ENCODE results near the gene LCLAT1.
"Not testable (repeated sequence)": the region's sequence is repeated elsewhere in the genome, so short reads cannot be mapped to it uniquely, and the experiment has no call there.

LCLAT1 gene

GRCh38 chr2:30492619-30493018 is 45.6 kb downstream of the LCLAT1 start:
- no peaks in the 10 kb centered on the region for H3K27me3 ChIP-seq (ENCODE audit: control insufficient read depth, low read length)
- H3K79me2 ChIP-seq (ENCODE audit: control insufficient read depth, low read length) = peaks cover 52% of the 10 kb centered on the region
- no peaks in the 10 kb centered on the region for H4K20me1 ChIP-seq (ENCODE audit: control insufficient read depth, insufficient read depth, low read depth, low read length)
- no peak overlapping the region for H3K27ac ChIP-seq (ENCODE audit: low read depth, low read length)
- peaks cover 6% of the 10 kb centered on the region; the same call in 1 of the 2 replicates for H3K9me3 ChIP-seq (ENCODE audit: control insufficient read depth, insufficient read depth, low read length)
- no peaks in the 10 kb centered on the region for H3K9me2 ChIP-seq (replicated peaks; ENCODE audit: control insufficient read depth, low read length)
- H3K4me1 ChIP-seq (ENCODE audit: control insufficient read depth, low read length) = peaks cover 17% of the 10 kb centered on the region
- TF ChIP-seq CTCF (IDR thresholded peaks at IDR 0.05; ENCODE audit: low read depth, low read length, poor library complexity, severe bottlenecking) (no peak), EZH2phosphoT487 (IDR thresholded peaks at IDR 0.05; ENCODE audit: borderline replicate concordance, low read length) (no peak)
- no peak overlapping the region for H3K4me2 ChIP-seq (ENCODE audit: low read length)
- H3F3A ChIP-seq (ENCODE audit: control insufficient read depth, insufficient read depth) = no peaks in the 10 kb centered on the region
- H3K4me3 ChIP-seq (ENCODE audit: low read length) = no peak overlapping the region
- peaks cover 11% of the 10 kb centered on the region for H3K36me3 ChIP-seq (ENCODE audit: control insufficient read depth, low read length)

GRCh38 chr2:30493440-30493839 is 46.4 kb downstream of the LCLAT1 start:
- peaks cover 17% of the 10 kb centered on the region for H3K4me1 ChIP-seq (ENCODE audit: control insufficient read depth, low read length)
- no peaks in the 10 kb centered on the region for H3K27me3 ChIP-seq (ENCODE audit: control insufficient read depth, low read length)
- H4K20me1 ChIP-seq (ENCODE audit: control insufficient read depth, insufficient read depth, low read depth, low read length) = no peaks in the 10 kb centered on the region
- peaks cover 15% of the 10 kb centered on the region for H3K9me3 ChIP-seq (ENCODE audit: control insufficient read depth, insufficient read depth, low read length)
- TF ChIP-seq EZH2phosphoT487 (IDR thresholded peaks at IDR 0.05; ENCODE audit: borderline replicate concordance, low read length) (no peak), CTCF (IDR thresholded peaks at IDR 0.05; ENCODE audit: low read depth, low read length, poor library complexity, severe bottlenecking) (no peak)
- H3K27ac ChIP-seq (ENCODE audit: low read depth, low read length) = no peak overlapping the region
- H3K79me2 ChIP-seq (ENCODE audit: control insufficient read depth, low read length) = peaks cover 50% of the 10 kb centered on the region
- H3K4me3 ChIP-seq (ENCODE audit: low read length) = no peak overlapping the region
- no peak overlapping the region for H3K4me2 ChIP-seq (ENCODE audit: low read length)
- no peaks in the 10 kb centered on the region for H3F3A ChIP-seq (ENCODE audit: control insufficient read depth, insufficient read depth)
- no peaks in the 10 kb centered on the region for H3K9me2 ChIP-seq (replicated peaks; ENCODE audit: control insufficient read depth, low read length)
- H3K36me3 ChIP-seq (ENCODE audit: control insufficient read depth, low read length) = peaks cover 18% of the 10 kb centered on the region

- not testable (repeated sequence) for H3K9me2 ChIP-seq (replicated peaks; ENCODE audit: control insufficient read depth, low read length); H3K27me3 ChIP-seq (ENCODE audit: control insufficient read depth, low read length); H3K27ac ChIP-seq (ENCODE audit: low read depth, low read length); H3F3A ChIP-seq (ENCODE audit: control insufficient read depth, insufficient read depth); H4K20me1 ChIP-seq (ENCODE audit: control insufficient read depth, insufficient read depth, low read depth, low read length); H3K4me3 ChIP-seq (ENCODE audit: low read length); H3K4me2 ChIP-seq (ENCODE audit: low read length)
- Histone ChIP-seq H3K9me3 (ENCODE audit: control insufficient read depth, insufficient read depth, low read length) (peaks cover 26% of the 10 kb centered on the region), H3K79me2 (ENCODE audit: control insufficient read depth, low read length) (peaks cover 53% of the 10 kb centered on the region), H3K36me3 (ENCODE audit: control insufficient read depth, low read length) (peaks cover 26% of the 10 kb centered on the region), H3K4me1 (ENCODE audit: control insufficient read depth, low read length) (peaks cover 17% of the 10 kb centered on the region)
These were observed 48.9 kb downstream of the LCLAT1 start for GRCh38 chr2:30495896-30496295.

GRCh38 chr2:30499681-30500080 is 52.6 kb downstream of the LCLAT1 start:
- peaks cover 29% of the 10 kb centered on the region for H3K36me3 ChIP-seq (ENCODE audit: control insufficient read depth, low read length)
- no peaks in the 10 kb centered on the region for H4K20me1 ChIP-seq (ENCODE audit: control insufficient read depth, insufficient read depth, low read depth, low read length)
- H3K9me3 ChIP-seq (ENCODE audit: control insufficient read depth, insufficient read depth, low read length) = peaks cover 29% of the 10 kb centered on the region
- H3K9me2 ChIP-seq (replicated peaks; ENCODE audit: control insufficient read depth, low read length) = no peaks in the 10 kb centered on the region
- TF ChIP-seq CTCF (IDR thresholded peaks at IDR 0.05; ENCODE audit: low read depth, low read length, poor library complexity, severe bottlenecking) (no peak), EZH2phosphoT487 (IDR thresholded peaks at IDR 0.05; ENCODE audit: borderline replicate concordance, low read length) (no peak)
- peaks cover 67% of the 10 kb centered on the region for H3K79me2 ChIP-seq (ENCODE audit: control insufficient read depth, low read length)
- no peak overlapping the region for H3K4me3 ChIP-seq (ENCODE audit: low read length)
- no peak overlapping the region for H3K4me2 ChIP-seq (ENCODE audit: low read length)
- H3K27ac ChIP-seq (ENCODE audit: low read depth, low read length) = no peak overlapping the region
- H3F3A ChIP-seq (ENCODE audit: control insufficient read depth, insufficient read depth) = no peaks in the 10 kb centered on the region
- H3K4me1 ChIP-seq (ENCODE audit: control insufficient read depth, low read length) = peaks cover 23% of the 10 kb centered on the region
- no peaks in the 10 kb centered on the region for H3K27me3 ChIP-seq (ENCODE audit: control insufficient read depth, low read length)

All from DOHH2 (cell line).